BE2C (cell line): ENCODE results near the gene AGAP1.

Experiments used
- DNase-seq: peaks from one replicate; pipeline ENCODE4 v3.0.0-alpha.2; 2020
- H3K27me3 ChIP-seq: fragments of 250-450 bp; sonication (Bioruptor Pico); 2 replicates; pipeline ENCODE4 v1.5.1; 2020; ENCODE audit warnings: mild to moderate bottlenecking
- H3K36me3 ChIP-seq: fragments of 250-450 bp; sonication (Bioruptor Pico); 2 replicates; pipeline ENCODE4 v1.5.1; 2020; ENCODE audit warnings: mild to moderate bottlenecking
- H3K4me1 ChIP-seq: fragments of 250-450 bp; sonication (Bioruptor Pico); 2 replicates; pipeline ENCODE4 v1.5.1; 2020
- H3K4me3 ChIP-seq: 2 replicates; pipeline ENCODE4 v1.5.1; 2011; ENCODE audit warnings: low read depth, low read length
- H3K9me3 ChIP-seq: fragments of 250-450 bp; sonication (Bioruptor Pico); 2 replicates; pipeline ENCODE4 v1.5.1; 2020
- CTCF ChIP-seq: IDR thresholded peaks from 2 replicates; pipeline ENCODE4 v1.5.1; 2012; ENCODE audit warnings: mild to moderate bottlenecking, low read depth, low read length

AGAP1 gene

GRCh38 chr2:235954888-235955480 is 461.1 kb downstream of the AGAP1 start:
- DNase-seq, result no peak
- Histone ChIP-seq H3K4me3 (no peak overlapping the region), H3K27me3 (no peaks in the 10 kb centered on the region), H3K4me1 (peaks cover 5% of the 10 kb centered on the region), H3K9me3 (no peaks in the 10 kb centered on the region), H3K36me3 (no peaks in the 10 kb centered on the region)
- TF ChIP-seq CTCF, result no peak

- Histone ChIP-seq H3K4me3 (no peak overlapping the region), H3K4me1 (peaks cover 5% of the 10 kb centered on the region), H3K27me3 (no peaks in the 10 kb centered on the region), H3K36me3 (no peaks in the 10 kb centered on the region), H3K9me3 (no peaks in the 10 kb centered on the region)
- no peak for TF ChIP-seq CTCF
- DNase-seq, result no peak
These were observed 461.8 kb downstream of the AGAP1 start for GRCh38 chr2:235955664-235956063.

GRCh38 chr2:235956281-235956970 is 462.6 kb downstream of the AGAP1 start:
- Histone ChIP-seq H3K27me3 (no peaks in the 10 kb centered on the region), H3K9me3 (no peaks in the 10 kb centered on the region), H3K4me3 (no peak overlapping the region), H3K4me1 (peaks cover 5% of the 10 kb centered on the region), H3K36me3 (no peaks in the 10 kb centered on the region)
- no peak for TF ChIP-seq CTCF
- no peak for DNase-seq

GRCh38 chr2:235957251-235957650 is 463.4 kb downstream of the AGAP1 start:
- Histone ChIP-seq H3K27me3 (no peaks in the 10 kb centered on the region), H3K4me3 (no peak overlapping the region), H3K9me3 (no peaks in the 10 kb centered on the region), H3K36me3 (no peaks in the 10 kb centered on the region), H3K4me1 (no peaks in the 10 kb centered on the region)
- DNase-seq, result no peak
- no peak for TF ChIP-seq CTCF

- TF ChIP-seq CTCF, result no peak
- Histone ChIP-seq H3K36me3 (no peaks in the 10 kb centered on the region), H3K4me1 (no peaks in the 10 kb centered on the region), H3K27me3 (no peaks in the 10 kb centered on the region), H3K9me3 (no peaks in the 10 kb centered on the region), H3K4me3 (no peak overlapping the region)
- no peak for DNase-seq
These were observed 464.5 kb downstream of the AGAP1 start for GRCh38 chr2:235958221-235958930.

- no peaks in the 10 kb centered on the region for H3K27me3 ChIP-seq
- no peaks in the 10 kb centered on the region for H3K4me1 ChIP-seq
- H3K4me3 ChIP-seq, result no peak overlapping the region
- no peak for DNase-seq
- H3K9me3 ChIP-seq, result no peaks in the 10 kb centered on the region
- no peaks in the 10 kb centered on the region for H3K36me3 ChIP-seq
- TF ChIP-seq CTCF, result no peak
These were observed 465.1 kb downstream of the AGAP1 start for GRCh38 chr2:235958931-235959410.
